HFFc6 (cell line): ENCODE results near the gene TMCC2. TPM values are rescaled to one million over a fixed set of nuclear protein-coding genes. Genes with fewer than 3 reads are reported as not detected.

Source experiments
- DNase-seq: peaks from one replicate; pipeline ENCODE4 v3.0.0-alpha.2; 2018
- H3K27ac Mint-ChIP-seq: 2 replicates; pipeline ENCODE4 v1.8.0; 2020; ENCODE audit warnings: mild to moderate bottlenecking, mixed read lengths
- H3K27me3 Mint-ChIP-seq: 2 replicates; pipeline ENCODE4 v1.8.0; 2021; ENCODE audit warnings: mild to moderate bottlenecking, moderate library complexity, mixed read lengths; ENCODE audit not compliant: insufficient read depth
- H3K36me3 Mint-ChIP-seq: 2 replicates; pipeline ENCODE4 v1.8.0; 2021; ENCODE audit warnings: low read depth, mixed read lengths
- H3K4me1 Mint-ChIP-seq: 2 replicates; pipeline ENCODE4 v1.8.0; 2020; ENCODE audit warnings: low read depth, mixed read lengths
- H3K4me3 Mint-ChIP-seq: 2 replicates; pipeline ENCODE4 v1.8.0; 2020; ENCODE audit warnings: mild to moderate bottlenecking, moderate library complexity, mixed read lengths
- H3K9me3 Mint-ChIP-seq: 2 replicates; pipeline ENCODE4 v1.8.0; 2020; ENCODE audit warnings: mild to moderate bottlenecking, mixed read lengths
- total RNA-seq, 6 experiments: library from RNA; stranded (reverse); fragmentation: NEBNext Ultra II Directional; extraction: Animal tissue kit (Norgen Biotek cat#: 25700); gene quantifications; 2 replicates in 1 of 6; 3 replicates in 5 of 6; pipeline ENCODE4 v1.2.3, GENCODE V29; 2021
- TF ChIP-seq, protein P1 (sequence below): fragments of 200-600 bp; sonication (generic); IDR thresholded peaks from 2 replicates; pipeline ENCODE4 v1.5.0; 2021; ENCODE audit warnings: antibody characterized with exemption, mild to moderate bottlenecking

The TMCC2 gene
- total RNA-seq, 6 experiments from 2014 or later: 3.4 to 4.2 (median 3.9) TPM

- H3K36me3 Mint-ChIP-seq: no peaks in the 10 kb centered on the region
- TF ChIP-seq, protein P1, sequence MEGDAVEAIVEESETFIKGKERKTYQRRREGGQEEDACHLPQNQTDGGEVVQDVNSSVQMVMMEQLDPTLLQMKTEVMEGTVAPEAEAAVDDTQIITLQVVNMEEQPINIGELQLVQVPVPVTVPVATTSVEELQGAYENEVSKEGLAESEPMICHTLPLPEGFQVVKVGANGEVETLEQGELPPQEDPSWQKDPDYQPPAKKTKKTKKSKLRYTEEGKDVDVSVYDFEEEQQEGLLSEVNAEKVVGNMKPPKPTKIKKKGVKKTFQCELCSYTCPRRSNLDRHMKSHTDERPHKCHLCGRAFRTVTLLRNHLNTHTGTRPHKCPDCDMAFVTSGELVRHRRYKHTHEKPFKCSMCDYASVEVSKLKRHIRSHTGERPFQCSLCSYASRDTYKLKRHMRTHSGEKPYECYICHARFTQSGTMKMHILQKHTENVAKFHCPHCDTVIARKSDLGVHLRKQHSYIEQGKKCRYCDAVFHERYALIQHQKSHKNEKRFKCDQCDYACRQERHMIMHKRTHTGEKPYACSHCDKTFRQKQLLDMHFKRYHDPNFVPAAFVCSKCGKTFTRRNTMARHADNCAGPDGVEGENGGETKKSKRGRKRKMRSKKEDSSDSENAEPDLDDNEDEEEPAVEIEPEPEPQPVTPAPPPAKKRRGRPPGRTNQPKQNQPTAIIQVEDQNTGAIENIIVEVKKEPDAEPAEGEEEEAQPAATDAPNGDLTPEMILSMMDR: no peak
- 0 out of 2 replicates have a peak, but pooled peaks cover 2% of the 10 kb centered on the region for H3K27me3 Mint-ChIP-seq
- peak overlapping the region; percentile 54 for H3K27ac Mint-ChIP-seq
- no peaks in the 10 kb centered on the region for H3K9me3 Mint-ChIP-seq
- DNase-seq: no peak
- no peak overlapping the region for H3K4me3 Mint-ChIP-seq
- peaks cover 57% of the 10 kb centered on the region for H3K4me1 Mint-ChIP-seq
Observed at GRCh38 chr1:205262731-205263171, 35.0 kb downstream of the TMCC2 start.

GRCh38 chr1:205263580-205264190 is 35.9 kb downstream of the TMCC2 start:
- peaks cover 48% of the 10 kb centered on the region for H3K4me1 Mint-ChIP-seq
- H3K27ac Mint-ChIP-seq: no peak overlapping the region
- TF ChIP-seq, protein P1: no peak
- 0 out of 2 replicates have a peak, but pooled peaks cover 2% of the 10 kb centered on the region for H3K27me3 Mint-ChIP-seq
- H3K9me3 Mint-ChIP-seq: no peaks in the 10 kb centered on the region
- DNase-seq: peak; percentile 24
- H3K4me3 Mint-ChIP-seq: no peak overlapping the region
- H3K36me3 Mint-ChIP-seq: no peaks in the 10 kb centered on the region

DNA sequence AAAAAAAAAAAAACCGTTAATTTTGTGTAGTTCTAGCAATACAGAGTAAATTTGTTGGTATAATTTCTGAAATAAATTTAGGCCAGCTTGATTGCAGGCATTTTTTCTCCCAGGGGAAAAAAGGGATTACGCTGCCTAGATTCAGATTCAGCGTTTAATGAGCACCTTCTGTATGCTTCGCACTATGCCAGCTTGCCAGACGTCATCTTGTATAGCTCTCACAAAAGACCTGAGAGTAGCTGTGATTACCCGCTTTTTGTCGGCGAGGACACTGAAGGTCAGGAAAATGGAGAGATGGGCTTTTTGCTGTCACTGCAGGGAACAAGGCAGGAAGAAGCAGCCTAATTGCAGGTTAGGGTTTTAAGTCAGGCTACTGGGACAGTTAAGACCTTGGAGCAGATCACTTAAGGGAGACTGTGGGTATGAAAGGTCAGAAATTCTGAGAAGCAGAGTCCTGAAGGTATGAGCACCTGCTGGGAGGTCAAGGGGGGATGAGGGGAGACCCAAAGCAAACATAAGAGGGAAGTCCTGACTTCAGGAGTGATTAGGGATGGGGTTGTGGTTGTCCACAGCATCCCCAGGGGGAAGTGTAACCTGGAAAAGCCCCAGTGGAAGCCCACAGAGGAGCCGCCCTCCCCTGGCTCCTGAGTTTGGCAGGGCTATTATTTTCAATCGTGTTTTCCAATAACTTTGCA is 39.0 kb downstream of the TMCC2 start:
- TF ChIP-seq, protein P1: no peak
- Mint-ChIP-seq H3K36me3 (peaks cover 4% of the 10 kb centered on the region; the same call in 1 of the 2 replicates), H3K4me1 (peaks cover 44% of the 10 kb centered on the region), H3K9me3 (no peaks in the 10 kb centered on the region), H3K27me3 (0 out of 2 replicates have a peak, but pooled peaks cover 2% of the 10 kb centered on the region), H3K27ac (no peak overlapping the region), H3K4me3 (no peak overlapping the region)
- DNase-seq: no peak

DNA sequence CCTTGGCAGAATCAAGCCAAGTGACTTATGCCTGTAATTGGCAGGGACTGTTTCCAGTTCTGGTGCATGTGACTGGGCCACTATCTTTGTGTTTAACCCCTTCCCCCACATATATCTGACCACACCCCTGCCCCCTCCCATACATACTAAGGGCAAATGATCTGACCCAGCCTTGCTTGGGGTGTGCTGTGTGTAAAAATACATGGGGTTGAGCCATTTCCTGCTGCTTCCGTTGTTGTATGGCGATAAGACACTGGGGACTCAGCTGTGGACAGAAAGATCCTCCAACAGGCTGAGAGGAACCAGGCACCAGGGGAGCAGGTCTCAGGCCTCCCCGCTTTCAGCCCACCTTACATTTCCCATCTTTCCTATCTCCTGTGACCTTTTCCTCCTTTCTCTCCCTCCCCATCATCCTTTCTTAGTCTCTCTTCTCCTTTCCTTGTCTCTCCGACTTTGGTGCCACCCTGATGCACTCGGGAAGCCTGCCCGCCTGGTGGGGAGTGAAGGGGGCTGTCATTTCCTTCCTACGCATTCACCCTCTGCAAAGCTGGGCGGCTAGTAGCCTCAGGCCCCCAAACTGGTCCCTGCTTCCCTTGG is 39.7 kb downstream of the TMCC2 start:
- peaks cover 40% of the 10 kb centered on the region for H3K4me1 Mint-ChIP-seq
- peaks cover 4% of the 10 kb centered on the region; the same call in 1 of the 2 replicates for H3K36me3 Mint-ChIP-seq
- H3K4me3 Mint-ChIP-seq: no peak overlapping the region
- DNase-seq: no peak
- TF ChIP-seq, protein P1: no peak
- H3K9me3 Mint-ChIP-seq: no peaks in the 10 kb centered on the region
- no peak overlapping the region for H3K27ac Mint-ChIP-seq
- 0 out of 2 replicates have a peak, but pooled peaks cover 2% of the 10 kb centered on the region for H3K27me3 Mint-ChIP-seq

- Mint-ChIP-seq H3K27ac (no peak overlapping the region), H3K27me3 (0 out of 2 replicates have a peak, but pooled peaks cover 2% of the 10 kb centered on the region), H3K4me1 (peaks cover 25% of the 10 kb centered on the region), H3K36me3 (peaks cover 4% of the 10 kb centered on the region; the same call in 1 of the 2 replicates), H3K4me3 (no peak overlapping the region), H3K9me3 (no peaks in the 10 kb centered on the region)
- TF ChIP-seq, protein P1: no peak
- DNase-seq: no peak
Observed at GRCh38 chr1:205268846-205269680, 41.3 kb downstream of the TMCC2 start.
